HG03135 (cell line): ENCODE data around the gene ITGA11.

ENCODE experiments used
- ATAC-seq: cut with Tn5 transposase; IDR thresholded peaks from one replicate; pipeline ENCODE4 v1.9.1; 2021; ENCODE audit warnings: mild to moderate bottlenecking, moderate library complexity; ENCODE audit not compliant: unreplicated experiment

ITGA11 gene

GRCh38 chr15:68364028-68364659 is 67.8 kb downstream of the ITGA11 start:
- ATAC-seq = no peak

GRCh38 chr15:68363353-68363752 is 68.6 kb downstream of the ITGA11 start:
- ATAC-seq = no peak

GRCh38 chr15:68362537-68363126 is 69.3 kb downstream of the ITGA11 start:
- ATAC-seq = no peak

GRCh38 chr15:68360721-68361120 is 71.2 kb downstream of the ITGA11 start:
- no peak for ATAC-seq

- ATAC-seq = no peak
Observed at GRCh38 chr15:68356778-68357177, 75.2 kb downstream of the ITGA11 start.

GRCh38 chr15:68354923-68355322 is 77.0 kb downstream of the ITGA11 start:
- ATAC-seq = no peak

GRCh38 chr15:68354268-68354667 is 77.7 kb downstream of the ITGA11 start:
- no peak for ATAC-seq

GRCh38 chr15:68353421-68354135 is 78.4 kb downstream of the ITGA11 start:
- ATAC-seq = no peak

GRCh38 chr15:68352401-68353062 is 79.4 kb downstream of the ITGA11 start:
- ATAC-seq = no peak

- no peak for ATAC-seq
Observed at GRCh38 chr15:68349151-68349550, 82.8 kb downstream of the ITGA11 start.

- ATAC-seq = no peak
Observed at GRCh38 chr15:68348606-68349005, 83.4 kb downstream of the ITGA11 start.

GRCh38 chr15:68348081-68348480 is 83.9 kb downstream of the ITGA11 start:
- ATAC-seq = no peak

- ATAC-seq = no peak
Observed at GRCh38 chr15:68347392-68347791, 84.6 kb downstream of the ITGA11 start.

- ATAC-seq = no peak
Observed at GRCh38 chr15:68346979-68347378, 85.0 kb downstream of the ITGA11 start.

- ATAC-seq = no peak
Observed at GRCh38 chr15:68345481-68345880, 86.5 kb downstream of the ITGA11 start.

GRCh38 chr15:68344600-68344999 is 87.4 kb downstream of the ITGA11 start:
- ATAC-seq = no peak

GRCh38 chr15:68343579-68344225 is 88.3 kb downstream of the ITGA11 start:
- ATAC-seq = no peak

GRCh38 chr15:68341760-68342725 is 89.9 kb downstream of the ITGA11 start:
- ATAC-seq = no peak

GRCh38 chr15:68340726-68341671 is 91.0 kb downstream of the ITGA11 start:
- ATAC-seq = no peak
